ENCODE data around the gene TACR2. TPM values are rescaled to one million over a fixed set of nuclear protein-coding genes. Genes with fewer than 3 reads are reported as not detected.

TACR2 gene
- total and polyA plus RNA-seq, 2 donors (not counting 3 experiments of a cell fraction or from before 2014, with no cell fraction given) = 0.19 TPM; not detected in 1

DNA sequence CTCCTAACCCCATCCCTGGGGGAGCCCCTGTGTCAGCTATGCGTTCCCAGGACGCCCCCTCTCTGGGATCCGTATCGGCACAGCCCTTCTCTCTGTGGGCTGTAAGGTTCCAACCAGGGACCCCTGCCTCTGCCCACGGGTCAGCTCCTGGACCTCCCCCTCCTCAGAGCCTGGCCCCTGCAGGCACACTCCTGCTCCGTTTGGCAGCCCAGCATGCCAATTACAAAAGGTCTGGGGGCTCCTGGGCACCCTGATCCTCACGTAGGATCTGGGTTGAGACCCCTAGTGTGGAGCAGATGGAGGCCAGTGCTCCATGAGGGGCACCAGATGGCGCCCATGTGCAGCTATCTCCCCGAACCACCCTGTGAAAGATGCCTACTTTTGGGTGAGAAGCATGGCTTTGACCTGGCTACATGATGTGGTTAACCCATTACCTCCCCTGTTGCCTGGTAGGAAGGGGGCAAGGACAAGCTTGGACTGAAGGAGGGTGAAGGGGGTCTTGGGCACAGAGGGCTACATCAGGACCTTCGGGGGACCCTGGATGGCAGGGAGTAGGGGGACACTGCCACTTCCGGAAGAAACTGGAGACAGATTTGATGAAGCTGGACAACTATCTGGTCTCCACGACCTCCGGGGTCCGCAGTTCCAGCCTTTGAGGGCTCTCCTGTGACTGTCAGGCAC is 9.0 kb downstream of the TACR2 start:
- Histone ChIP-seq H3K4me3 (replicated peaks in 1 of 3; ENCODE audit: insufficient read depth in 1 of 3, low read depth in 1 of 3, low read length in 3 of 3) (no peak overlapping the region), H3K9me3 (replicated peaks; ENCODE audit: control insufficient read depth, insufficient read depth, low read length) (no peaks in the 10 kb centered on the region), H3K36me3 (ENCODE audit: control insufficient read depth in 2 of 2, extremely low read depth in 1 of 2, insufficient read depth in 2 of 2, low read length in 2 of 2) (no peaks in the 10 kb centered on the region), H3K4me1 (ENCODE audit: control insufficient read depth, extremely low read depth, insufficient read depth, low read length) (peaks cover 17% of the 10 kb centered on the region), H3K4me2 (ENCODE audit: insufficient read depth, low read length) (no peak overlapping the region), H3K9ac (replicated peaks; ENCODE audit: extremely low read depth, insufficient read depth, low read length) (no peak overlapping the region), H3K9me1 (replicated peaks; ENCODE audit: control insufficient read depth, extremely low read depth, insufficient read depth, low read length) (no peaks in the 10 kb centered on the region), H3K27ac (ENCODE audit: insufficient read depth, low read depth, low read length) (no peak overlapping the region), H2AFZ (ENCODE audit: low read depth, low read length) (peak overlapping the region; percentile 39), H3K27me3 (ENCODE audit: control insufficient read depth in 2 of 2, insufficient read depth in 2 of 2, low read length in 2 of 2) (no peaks in the 10 kb centered on the region), H3K79me2 (ENCODE audit: control insufficient read depth, insufficient read depth, low read length) (no peaks in the 10 kb centered on the region), H4K20me1 (replicated peaks; ENCODE audit: control insufficient read depth, extremely low read depth, insufficient read depth, low read length) (no peaks in the 10 kb centered on the region)
- ChIA-PET CTCF (interaction anchor here (0.6 to 3.6 kb wide), 43 partner anchors 9 to 551 kb away, joined by 3 to 86 read pairs (median 5); partner anchors contain the start of genes TACR2 and TSPAN15), POLR2A (interaction anchor here (0.8 to 1.8 kb wide), 2 partner anchors 14 to 283 kb away, joined by 3 to 4 read pairs; no protein-coding TSS in a partner anchor)
- intact Hi-C loops (cut with micrococcal nuclease) = loop anchor here (1.0 kb wide), 2 partner anchors 170 to 232 kb away; no protein-coding TSS in a partner anchor
- TF ChIP-seq POLR2A (IDR thresholded peaks at IDR 0.05; ENCODE audit: low read depth, low read length) (no peak), GATA2 (IDR thresholded peaks at IDR 0.05; ENCODE audit: insufficient read depth, insufficient read length, low read depth, low read length) (no peak), JUN (IDR thresholded peaks at IDR 0.05; ENCODE audit: borderline replicate concordance, insufficient read depth, insufficient read length, low read depth) (no peak), POLR2AphosphoS5 (IDR thresholded peaks at IDR 0.05; ENCODE audit: insufficient read depth, low read depth, low read length) (no peak), FOS (IDR thresholded peaks at IDR 0.05; ENCODE audit: borderline replicate concordance, insufficient read depth, low read length) (no peak)
- TF ChIP-seq, protein P1, sequence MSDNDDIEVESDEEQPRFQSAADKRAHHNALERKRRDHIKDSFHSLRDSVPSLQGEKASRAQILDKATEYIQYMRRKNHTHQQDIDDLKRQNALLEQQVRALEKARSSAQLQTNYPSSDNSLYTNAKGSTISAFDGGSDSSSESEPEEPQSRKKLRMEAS (IDR thresholded peaks at IDR 0.05; ENCODE audit: insufficient read depth, insufficient read length) = no peak
- TF ChIP-seq, protein P2, sequence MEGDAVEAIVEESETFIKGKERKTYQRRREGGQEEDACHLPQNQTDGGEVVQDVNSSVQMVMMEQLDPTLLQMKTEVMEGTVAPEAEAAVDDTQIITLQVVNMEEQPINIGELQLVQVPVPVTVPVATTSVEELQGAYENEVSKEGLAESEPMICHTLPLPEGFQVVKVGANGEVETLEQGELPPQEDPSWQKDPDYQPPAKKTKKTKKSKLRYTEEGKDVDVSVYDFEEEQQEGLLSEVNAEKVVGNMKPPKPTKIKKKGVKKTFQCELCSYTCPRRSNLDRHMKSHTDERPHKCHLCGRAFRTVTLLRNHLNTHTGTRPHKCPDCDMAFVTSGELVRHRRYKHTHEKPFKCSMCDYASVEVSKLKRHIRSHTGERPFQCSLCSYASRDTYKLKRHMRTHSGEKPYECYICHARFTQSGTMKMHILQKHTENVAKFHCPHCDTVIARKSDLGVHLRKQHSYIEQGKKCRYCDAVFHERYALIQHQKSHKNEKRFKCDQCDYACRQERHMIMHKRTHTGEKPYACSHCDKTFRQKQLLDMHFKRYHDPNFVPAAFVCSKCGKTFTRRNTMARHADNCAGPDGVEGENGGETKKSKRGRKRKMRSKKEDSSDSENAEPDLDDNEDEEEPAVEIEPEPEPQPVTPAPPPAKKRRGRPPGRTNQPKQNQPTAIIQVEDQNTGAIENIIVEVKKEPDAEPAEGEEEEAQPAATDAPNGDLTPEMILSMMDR (IDR thresholded peaks at IDR 0.05; ENCODE audit: extremely low read depth in 1 of 2, insufficient read depth in 1 of 2, low read depth in 1 of 2, low read length in 2 of 2) = peak; percentile 47 to 54
- peak; percentile 31 for DNase-seq (ENCODE audit: low read depth, low spot score)
- no TSS peak for BruUV-seq (replicated peaks)
- dilution Hi-C loops (cut with MboI; ENCODE audit: extremely low pct_ligation_motif_present, low sequenced_read_pairs) = no loop called here
- peak; percentile 57 for FAIRE-seq

All from endothelial cell of umbilical vein (primary cell).